ENCODE data around the gene POLR2E. TPM values are rescaled to one million over a fixed set of nuclear protein-coding genes. Genes with fewer than 3 reads are reported as not detected.

Gene POLR2E
- total RNA-seq, 1 donor from 2014 or later: 173 TPM

DNA sequence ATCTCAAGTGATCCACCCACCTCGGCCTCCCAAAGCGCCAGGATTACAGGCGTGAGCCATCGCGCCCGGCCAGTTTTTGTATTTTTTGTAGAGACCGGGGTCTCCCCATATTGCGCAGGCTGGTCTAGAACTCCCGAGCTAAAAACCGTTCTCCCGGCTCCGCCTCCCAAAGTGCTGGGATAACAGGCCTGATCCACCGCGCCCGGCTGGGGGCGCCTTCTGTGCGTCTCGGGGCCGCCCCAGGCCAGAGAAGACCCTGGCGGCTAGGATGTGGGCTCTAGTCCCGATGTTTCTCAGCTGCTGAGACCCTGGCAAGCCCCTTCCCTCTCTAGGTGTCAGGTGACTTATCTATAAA lies 24.6 kb downstream of the POLR2E start:
- intact Hi-C loops (cut with micrococcal nuclease): no loop called here
- no peak overlapping the region for H3K4me3 Mint-ChIP-seq
- H3K4me1 Mint-ChIP-seq: peaks cover 58% of the 10 kb centered on the region
- no peaks in the 10 kb centered on the region for H3K27me3 Mint-ChIP-seq
- ChIA-PET CTCF (no interaction called here), POLR2A (interaction anchor here (0.7 to 13.1 kb wide), 5 partner anchors 16 to 174 kb away, joined by 3 to 184 read pairs (median 8); partner anchors contain the start of genes ABCA7 and GPX4)
- no peak overlapping the region for H3K27ac Mint-ChIP-seq
- peaks cover 44% of the 10 kb centered on the region for H3K36me3 Mint-ChIP-seq (ENCODE audit: low read depth)
- no peak for TF ChIP-seq CTCF (IDR thresholded peaks at IDR 0.05)
- ATAC-seq (ENCODE audit: low read depth) (no peak), DNase-seq (no peak)
- H3K9me3 Mint-ChIP-seq: no peaks in the 10 kb centered on the region

- Mint-ChIP-seq H3K4me1 (peaks cover 64% of the 10 kb centered on the region), H3K9me3 (no peaks in the 10 kb centered on the region), H3K36me3 (ENCODE audit: low read depth) (peaks cover 42% of the 10 kb centered on the region), H3K4me3 (peak overlapping the region; percentile 93), H3K27ac (peak overlapping the region; percentile 92), H3K27me3 (no peaks in the 10 kb centered on the region)
- peak; percentile 43 for ATAC-seq (ENCODE audit: low read depth)
- DNase-seq: peak; percentile 63
- ChIA-PET CTCF (no interaction called here), POLR2A (interaction anchor here (0.6 to 13.1 kb wide), 11 partner anchors 8 to 123 kb away, joined by 3 to 184 read pairs (median 8); partner anchors contain the start of genes ABCA7, CNN2 and GPX4)
- intact Hi-C loops (cut with micrococcal nuclease): loop anchor here (1.0 to 5.0 kb wide), 4 partner anchors 14 to 123 kb away; partner anchors contain the start of genes GPX4, RNU6-2 and TMEM259
- no peak for TF ChIP-seq CTCF (IDR thresholded peaks at IDR 0.05)
These were observed 26.0 kb downstream of the POLR2E start for GRCh38 chr19:1069009-1069779.

DNA sequence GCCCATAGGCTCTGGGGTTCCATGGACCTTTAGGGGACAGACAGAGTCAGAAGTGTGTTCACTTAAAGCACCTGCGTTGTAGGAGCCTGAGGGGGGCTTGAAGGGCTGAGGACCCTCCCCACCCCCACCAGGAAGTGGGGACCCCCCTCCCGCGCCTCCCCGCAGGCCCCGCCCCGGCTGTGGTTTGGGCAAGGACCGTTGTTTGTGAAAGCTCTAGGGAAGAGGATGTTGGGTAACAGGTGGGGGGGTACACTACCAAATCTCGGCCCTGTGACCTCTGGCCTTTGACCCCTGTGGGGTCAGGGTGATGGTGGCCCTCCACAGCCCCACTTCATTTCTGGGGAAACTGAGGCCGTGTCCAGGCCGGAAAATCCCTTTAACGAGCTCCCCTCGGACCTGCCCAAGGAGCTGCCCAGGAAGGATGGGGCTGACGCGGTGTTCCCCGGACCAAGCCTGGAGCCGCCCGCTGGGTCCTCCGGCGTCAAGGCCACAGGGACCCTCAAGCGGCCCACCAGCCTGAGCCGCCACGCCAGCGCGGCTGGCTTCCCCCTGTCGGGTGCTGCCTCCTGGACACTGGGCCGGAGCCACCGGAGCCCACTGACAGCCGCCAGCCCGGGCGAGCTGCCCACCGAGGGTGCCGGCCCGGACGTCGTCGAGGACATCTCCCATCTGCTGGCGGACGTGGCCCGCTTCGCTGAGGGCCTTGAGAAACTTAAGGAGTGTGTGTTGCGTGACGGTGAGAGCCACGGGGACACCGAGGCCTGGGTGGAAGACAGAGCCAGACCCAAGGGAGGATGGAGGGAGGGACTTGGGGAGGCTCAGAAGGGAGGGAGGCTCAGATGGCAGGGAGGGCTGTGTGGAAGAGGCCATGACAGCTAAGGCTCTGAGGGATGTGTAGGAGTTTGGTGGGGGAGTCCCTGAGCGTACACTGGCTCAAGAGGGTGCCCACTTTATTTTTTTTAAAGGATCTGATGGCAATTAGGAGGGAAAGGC lies 26.9 kb downstream of the POLR2E start:
- intact Hi-C loops (cut with micrococcal nuclease): loop anchor here (1.0 to 5.0 kb wide), 4 partner anchors 14 to 124 kb away; partner anchors contain the start of genes GPX4, RNU6-2 and TMEM259
- Mint-ChIP-seq H3K9me3 (no peaks in the 10 kb centered on the region), H3K4me3 (peak overlapping the region; percentile 93), H3K36me3 (ENCODE audit: low read depth) (peaks cover 35% of the 10 kb centered on the region), H3K4me1 (peaks cover 57% of the 10 kb centered on the region), H3K27ac (peak overlapping the region; percentile 92), H3K27me3 (no peaks in the 10 kb centered on the region)
- ChIA-PET POLR2A (interaction anchor here (0.5 to 5.3 kb wide), 22 partner anchors 8 to 297 kb away, joined by 3 to 140 read pairs (median 9); partner anchors contain the start of genes ABCA7, CIRBP, CNN2 and GPX4), CTCF (interaction anchor here (1.1 to 1.9 kb wide), 5 partner anchors 10 to 204 kb away, joined by 3 to 6 read pairs (median 4); partner anchors contain the start of gene ABCA7)
- TF ChIP-seq CTCF (IDR thresholded peaks at IDR 0.05): no peak
- ATAC-seq (ENCODE audit: low read depth): peak; percentile 3
- DNase-seq: no peak

- Mint-ChIP-seq H3K27me3 (no peaks in the 10 kb centered on the region), H3K4me3 (peak overlapping the region; percentile 93), H3K9me3 (no peaks in the 10 kb centered on the region), H3K4me1 (peaks cover 48% of the 10 kb centered on the region), H3K36me3 (ENCODE audit: low read depth) (peaks cover 27% of the 10 kb centered on the region), H3K27ac (peak overlapping the region; percentile 89)
- ChIA-PET POLR2A (interaction anchor here (0.5 to 5.3 kb wide), 28 partner anchors 9 to 538 kb away, joined by 3 to 140 read pairs (median 6); partner anchors contain the start of genes ABCA7, CIRBP, CNN2 and GPX4), CTCF (interaction anchor here (0.9 to 1.9 kb wide), 10 partner anchors 10 to 204 kb away, joined by 3 to 6 read pairs (median 4); partner anchors contain the start of genes ABCA7 and CNN2)
- no peak for TF ChIP-seq CTCF (IDR thresholded peaks at IDR 0.05)
- ATAC-seq (ENCODE audit: low read depth) (peak; percentile 36), DNase-seq (no peak)
- intact Hi-C loops (cut with micrococcal nuclease): loop anchor here (1.0 to 5.0 kb wide), 3 partner anchors 10 to 125 kb away; no protein-coding TSS in a partner anchor
These were observed 27.7 kb downstream of the POLR2E start for GRCh38 chr19:1067341-1067957.
